Esophagus mucosa (tissue), 1 donor: ENCODE results near the gene ST8SIA2. TPM values are rescaled to one million over a fixed set of nuclear protein-coding genes. Genes with fewer than 3 reads are reported as not detected.
A peak's percentile ranks its signal among the peaks of the same experiment; 100 is the strongest.

Experiments used
- ATAC-seq: fragments of 200-7000 bp; cut with Tn5 transposase; one replicate; pipeline ENCODE4 v1.9.1; 2020
- total RNA-seq: library from RNA; stranded (reverse); gene quantifications from one replicate; pipeline ENCODE4 v1.2.4, GENCODE V29; 2023
- donor health status: DM: yes; HTN: yes; CAD: no.

The ST8SIA2 gene
- 0.16 TPM for total RNA-seq

- ATAC-seq = peak; percentile 56
Observed at GRCh38 chr15:92393071-92393979, at the start of gene ST8SIA2. Gene ST8SIA2, plus strand, starts transcription at chr15:92393881. Its CDS starts 184 bp downstream, at chr15:92394065.

GRCh38 chr15:92343924-92344643 is 49.6 kb upstream of the ST8SIA2 start:
- ATAC-seq = no peak

- no peak for ATAC-seq
Observed at GRCh38 chr15:92346063-92346462, 47.6 kb upstream of the ST8SIA2 start.

- ATAC-seq = no peak
Observed at GRCh38 chr15:92355307-92355706, 38.4 kb upstream of the ST8SIA2 start.

- ATAC-seq = no peak
Observed at GRCh38 chr15:92361321-92362000, 32.2 kb upstream of the ST8SIA2 start.

- no peak for ATAC-seq
Observed at GRCh38 chr15:92362001-92362350, 31.7 kb upstream of the ST8SIA2 start.

GRCh38 chr15:92365084-92365483 is 28.6 kb upstream of the ST8SIA2 start:
- ATAC-seq = peak; percentile 76

GRCh38 chr15:92365906-92366305 is 27.8 kb upstream of the ST8SIA2 start:
- no peak for ATAC-seq

- peak; percentile 46 for ATAC-seq
Observed at GRCh38 chr15:92366381-92366780, 27.3 kb upstream of the ST8SIA2 start.

- no peak for ATAC-seq
Observed at GRCh38 chr15:92375057-92375456, 18.6 kb upstream of the ST8SIA2 start.

GRCh38 chr15:92376109-92376508 is 17.6 kb upstream of the ST8SIA2 start:
- ATAC-seq = no peak

GRCh38 chr15:92377083-92377789 is 16.4 kb upstream of the ST8SIA2 start:
- peak; percentile 51 for ATAC-seq

GRCh38 chr15:92383519-92384324 is 10.0 kb upstream of the ST8SIA2 start:
- peak; percentile 29 for ATAC-seq

- no peak for ATAC-seq
Observed at GRCh38 chr15:92384381-92384780, 9.3 kb upstream of the ST8SIA2 start.

- peak; percentile 36 for ATAC-seq
Observed at GRCh38 chr15:92385096-92385495, 8.6 kb upstream of the ST8SIA2 start.

GRCh38 chr15:92391640-92392039 is 2.0 kb upstream of the ST8SIA2 start:
- peak; percentile 64 for ATAC-seq

- ATAC-seq = no peak
Observed at GRCh38 chr15:92392462-92392861, 1.2 kb upstream of the ST8SIA2 start.

GRCh38 chr15:92393980-92394308 is 263 bp downstream of the ST8SIA2 start:
- ATAC-seq = no peak

GRCh38 chr15:92394309-92395097 is 822 bp downstream of the ST8SIA2 start:
- ATAC-seq = no peak

GRCh38 chr15:92395098-92395635 is 1.5 kb downstream of the ST8SIA2 start:
- ATAC-seq = no peak
